ENCODE data around the gene CDC14B.

Gene CDC14B

GRCh38 chr9:96462541-96462940, 157.1 kb downstream of the CDC14B start:
- no peak for DNase-seq (ENCODE audit: low read depth in 1 of 2, low spot score in 1 of 2)
- TF ChIP-seq CTCF (IDR thresholded peaks at IDR 0.05; ENCODE audit: insufficient read depth, low read length) (no peak), REST (IDR thresholded peaks at IDR 0.05; ENCODE audit: insufficient replicate concordance, low read depth) (no peak), GABPA (IDR thresholded peaks at IDR 0.05; ENCODE audit: low read depth) (no peak), SPI1 (IDR thresholded peaks at IDR 0.05; ENCODE audit: borderline replicate concordance, low read depth) (no peak), POLR2AphosphoS5 (IDR thresholded peaks at IDR 0.05; ENCODE audit: low read depth) (no peak)
- Histone ChIP-seq H3K27me3 (ENCODE audit: insufficient read depth, poor library complexity, severe bottlenecking) (peaks cover 3% of the 10 kb centered on the region), H3K27ac (replicated peaks) (no peak overlapping the region), H3K4me3 (replicated peaks; ENCODE audit: insufficient read depth, low read length) (no peak overlapping the region)

- H3K27me3 ChIP-seq (ENCODE audit: insufficient read depth, poor library complexity, severe bottlenecking): peaks cover 3% of the 10 kb centered on the region
Observed at GRCh38 chr9:96461336-96461735, 158.3 kb downstream of the CDC14B start.

GRCh38 chr9:96460882-96461281, 158.8 kb downstream of the CDC14B start:
- H3K27me3 ChIP-seq (ENCODE audit: insufficient read depth, poor library complexity, severe bottlenecking): peaks cover 3% of the 10 kb centered on the region
- TF ChIP-seq CTCF (IDR thresholded peaks at IDR 0.05; ENCODE audit: insufficient read depth, low read length) (no peak), SPI1 (IDR thresholded peaks at IDR 0.05; ENCODE audit: borderline replicate concordance, low read depth) (no peak), REST (IDR thresholded peaks at IDR 0.05; ENCODE audit: insufficient replicate concordance, low read depth) (no peak), POLR2AphosphoS5 (IDR thresholded peaks at IDR 0.05; ENCODE audit: low read depth) (no peak), GABPA (IDR thresholded peaks at IDR 0.05; ENCODE audit: low read depth) (no peak)
- DNase-seq (ENCODE audit: low read depth in 1 of 2, low spot score in 1 of 2): no peak
- no peak overlapping the region for H3K27ac ChIP-seq (replicated peaks)
- no peak overlapping the region for H3K4me3 ChIP-seq (replicated peaks; ENCODE audit: insufficient read depth, low read length)

More at GRCh38 chr9:96461336-96461735, 158.3 kb downstream of the CDC14B start:
- H3K27ac ChIP-seq (replicated peaks): no peak overlapping the region
- H3K4me3 ChIP-seq (replicated peaks; ENCODE audit: insufficient read depth, low read length): no peak overlapping the region
- DNase-seq (ENCODE audit: low read depth in 1 of 2, low spot score in 1 of 2): no peak
- no peak for TF ChIP-seq POLR2AphosphoS5 (IDR thresholded peaks at IDR 0.05; ENCODE audit: low read depth)
- no peak for TF ChIP-seq CTCF (IDR thresholded peaks at IDR 0.05; ENCODE audit: insufficient read depth, low read length)
- TF ChIP-seq GABPA (IDR thresholded peaks at IDR 0.05; ENCODE audit: low read depth): no peak
- no peak for TF ChIP-seq SPI1 (IDR thresholded peaks at IDR 0.05; ENCODE audit: borderline replicate concordance, low read depth)
- no peak for TF ChIP-seq REST (IDR thresholded peaks at IDR 0.05; ENCODE audit: insufficient replicate concordance, low read depth)

Measured in HL-60 (cell line).